ENCODE results near the gene CXCR4. TPM values are rescaled to one million over a fixed set of nuclear protein-coding genes. Genes with fewer than 3 reads are reported as not detected.

The CXCR4 gene
- total RNA-seq, 1 donor from 2014 or later, result 200 TPM

DNA sequence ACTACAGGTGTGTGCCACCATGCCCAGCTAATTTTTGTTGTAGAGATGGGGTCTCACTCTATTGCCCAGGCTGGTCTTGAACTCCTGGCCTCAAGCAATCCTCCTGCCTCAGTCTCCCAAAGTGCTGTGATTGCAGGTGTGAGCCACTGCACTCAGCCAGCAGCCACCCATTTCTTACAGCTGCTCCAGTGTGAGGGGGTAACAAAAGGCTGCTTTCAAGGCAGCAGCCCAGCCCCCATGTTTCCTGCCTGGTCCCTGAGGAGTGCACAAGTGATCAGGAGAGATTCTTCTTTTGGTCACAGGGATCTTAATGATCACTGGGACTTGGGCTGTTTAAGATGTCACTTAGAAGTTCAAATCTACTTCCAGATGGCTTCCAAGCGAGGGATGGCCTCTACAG lies 15.2 kb upstream of the CXCR4 start:
- Mint-ChIP-seq H3K36me3 (ENCODE audit: low read depth) (no peaks in the 10 kb centered on the region), H3K4me3 (peak overlapping the region; percentile 76), H3K27me3 (no peaks in the 10 kb centered on the region), H3K9me3 (no peaks in the 10 kb centered on the region), H3K4me1 (peaks cover 99% of the 10 kb centered on the region), H3K27ac (peak overlapping the region; percentile 99)
- ATAC-seq (ENCODE audit: low read depth) (no peak), DNase-seq (no peak)
- CTCF ChIA-PET, result interaction anchor here (0.7 to 3.2 kb wide), 5 partner anchors 74 to 251 kb away, joined by 3 to 20 read pairs (median 9); no protein-coding TSS in a partner anchor
- intact Hi-C loops (cut with micrococcal nuclease), result loop anchor here (2.0 to 10.0 kb wide), 6 partner anchors 76 to 1388 kb away; partner anchors contain the start of genes R3HDM1, UBXN4 and ZRANB3
- POLR2A ChIA-PET, result interaction anchor here (0.7 to 12.1 kb wide), 18 partner anchors 8 to 251 kb away, joined by 3 to 478 read pairs (median 24); partner anchors contain the start of gene CXCR4
- TF ChIP-seq, protein P1, sequence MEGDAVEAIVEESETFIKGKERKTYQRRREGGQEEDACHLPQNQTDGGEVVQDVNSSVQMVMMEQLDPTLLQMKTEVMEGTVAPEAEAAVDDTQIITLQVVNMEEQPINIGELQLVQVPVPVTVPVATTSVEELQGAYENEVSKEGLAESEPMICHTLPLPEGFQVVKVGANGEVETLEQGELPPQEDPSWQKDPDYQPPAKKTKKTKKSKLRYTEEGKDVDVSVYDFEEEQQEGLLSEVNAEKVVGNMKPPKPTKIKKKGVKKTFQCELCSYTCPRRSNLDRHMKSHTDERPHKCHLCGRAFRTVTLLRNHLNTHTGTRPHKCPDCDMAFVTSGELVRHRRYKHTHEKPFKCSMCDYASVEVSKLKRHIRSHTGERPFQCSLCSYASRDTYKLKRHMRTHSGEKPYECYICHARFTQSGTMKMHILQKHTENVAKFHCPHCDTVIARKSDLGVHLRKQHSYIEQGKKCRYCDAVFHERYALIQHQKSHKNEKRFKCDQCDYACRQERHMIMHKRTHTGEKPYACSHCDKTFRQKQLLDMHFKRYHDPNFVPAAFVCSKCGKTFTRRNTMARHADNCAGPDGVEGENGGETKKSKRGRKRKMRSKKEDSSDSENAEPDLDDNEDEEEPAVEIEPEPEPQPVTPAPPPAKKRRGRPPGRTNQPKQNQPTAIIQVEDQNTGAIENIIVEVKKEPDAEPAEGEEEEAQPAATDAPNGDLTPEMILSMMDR (IDR thresholded peaks at IDR 0.05), result no peak

DNA sequence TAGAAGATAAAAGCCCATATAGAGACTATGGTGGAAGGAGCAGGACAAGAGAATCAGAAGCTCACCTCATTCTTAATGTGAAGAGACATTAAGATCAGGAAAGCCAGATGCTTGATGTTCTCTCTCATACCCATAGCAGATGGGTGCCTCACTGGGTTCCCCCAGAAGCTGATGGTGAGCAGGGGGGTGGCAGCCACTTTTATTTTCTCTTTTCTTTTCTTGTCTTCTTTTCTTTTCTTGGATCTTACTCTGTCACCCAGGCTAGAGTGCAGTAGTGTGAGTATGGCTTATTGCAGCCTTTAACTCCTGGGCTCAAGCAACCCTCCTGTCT lies 14.8 kb upstream of the CXCR4 start:
- Mint-ChIP-seq H3K27ac (peak overlapping the region; percentile 99), H3K4me1 (peaks cover 99% of the 10 kb centered on the region), H3K4me3 (peak overlapping the region; percentile 76), H3K27me3 (no peaks in the 10 kb centered on the region), H3K9me3 (no peaks in the 10 kb centered on the region), H3K36me3 (ENCODE audit: low read depth) (no peaks in the 10 kb centered on the region)
- TF ChIP-seq, protein P1 (IDR thresholded peaks at IDR 0.05), result no peak
- ChIA-PET POLR2A (interaction anchor here (0.7 to 12.1 kb wide), 20 partner anchors 8 to 251 kb away, joined by 3 to 478 read pairs (median 20); partner anchors contain the start of genes CXCR4 and DARS1), CTCF (interaction anchor here (0.7 to 3.2 kb wide), 6 partner anchors 74 to 251 kb away, joined by 3 to 20 read pairs (median 6); no protein-coding TSS in a partner anchor)
- ATAC-seq (ENCODE audit: low read depth) (peak; percentile 1), DNase-seq (no peak)
- intact Hi-C loops (cut with micrococcal nuclease), result loop anchor here (1.0 to 10.0 kb wide), 16 partner anchors 13 to 1388 kb away; partner anchors contain the start of genes DARS1, R3HDM1, UBXN4 and ZRANB3

DNA sequence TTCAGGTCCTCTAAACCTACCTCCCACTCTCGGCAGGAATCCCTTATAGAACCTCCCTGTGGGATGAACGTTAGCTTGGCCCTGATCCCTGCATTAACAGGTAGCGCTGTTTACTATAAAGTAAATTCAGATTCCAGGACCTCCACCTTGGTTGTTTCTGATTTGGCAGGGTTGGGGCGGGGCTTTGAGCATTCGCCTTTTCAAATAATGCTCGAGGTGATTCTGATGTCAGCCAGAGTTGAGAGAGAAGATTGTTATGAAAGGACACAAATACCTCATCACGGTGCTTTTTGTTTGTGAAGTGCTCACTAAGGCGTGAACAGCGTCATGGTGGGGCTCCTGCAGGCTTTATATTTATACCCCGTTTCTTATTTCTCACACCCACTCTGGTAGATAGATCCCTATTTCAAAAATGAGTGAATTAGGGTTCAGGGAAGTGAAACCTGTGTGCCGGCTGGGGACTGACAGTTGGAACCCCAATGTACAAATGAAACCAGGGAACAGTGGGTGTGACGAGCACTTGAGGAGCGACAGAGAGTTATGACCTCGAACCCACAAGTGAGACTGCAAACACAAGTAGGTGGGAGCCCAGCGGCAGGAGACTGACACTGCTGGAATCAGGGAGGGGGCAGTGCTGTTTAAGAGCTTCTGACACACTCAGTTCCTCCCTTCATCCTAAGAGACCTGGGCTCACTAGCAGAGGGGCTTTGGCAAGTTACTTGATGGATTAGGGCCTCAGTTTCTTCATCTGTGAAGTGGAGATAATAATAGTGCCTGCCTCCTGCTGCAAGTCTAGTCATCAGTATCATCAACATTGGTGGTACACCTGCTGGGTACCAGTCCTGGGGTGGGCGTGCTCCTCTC lies 14.2 kb upstream of the CXCR4 start:
- Mint-ChIP-seq H3K27me3 (no peaks in the 10 kb centered on the region), H3K36me3 (ENCODE audit: low read depth) (no peaks in the 10 kb centered on the region), H3K27ac (peak overlapping the region; percentile 99), H3K9me3 (no peaks in the 10 kb centered on the region), H3K4me1 (peaks cover 99% of the 10 kb centered on the region), H3K4me3 (peak overlapping the region; percentile 76)
- ATAC-seq (ENCODE audit: low read depth), result peak; percentile 60
- ChIA-PET POLR2A (interaction anchor here (0.6 to 12.1 kb wide), 29 partner anchors 7 to 252 kb away, joined by 3 to 478 read pairs (median 7); partner anchors contain the start of genes CXCR4 and DARS1), CTCF (interaction anchor here (0.6 to 4.2 kb wide), 15 partner anchors 13 to 252 kb away, joined by 3 to 20 read pairs (median 3); no protein-coding TSS in a partner anchor)
- intact Hi-C loops (cut with micrococcal nuclease), result loop anchor here (1.0 to 10.0 kb wide), 16 partner anchors 13 to 1387 kb away; partner anchors contain the start of genes DARS1, R3HDM1, UBXN4 and ZRANB3
- TF ChIP-seq, protein P1 (IDR thresholded peaks at IDR 0.05), result no peak
- DNase-seq, result peak; percentile 60

DNA sequence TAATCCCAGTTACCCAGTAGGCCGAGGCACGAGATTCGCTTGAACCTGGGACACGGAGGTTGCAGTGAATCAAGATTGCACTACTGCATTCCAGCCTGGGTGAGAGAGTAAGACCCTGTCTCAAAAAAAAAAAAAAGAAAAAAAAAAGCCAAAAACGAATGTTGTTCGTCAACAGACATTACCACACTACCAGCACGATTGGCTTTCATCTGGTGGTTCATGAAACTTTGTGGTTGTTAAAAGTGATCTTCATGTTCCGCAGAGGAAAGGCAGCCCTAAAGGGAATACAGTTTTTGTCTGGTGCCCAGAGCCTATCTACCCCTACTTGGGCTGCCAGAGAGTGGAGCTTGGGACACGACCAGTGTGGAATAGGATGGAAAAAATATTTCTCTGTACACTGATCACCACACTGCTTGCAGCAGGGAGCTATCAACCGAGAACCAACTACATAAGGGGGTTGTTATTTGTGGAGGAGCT lies 13.6 kb upstream of the CXCR4 start:
- no peaks in the 10 kb centered on the region for H3K27me3 Mint-ChIP-seq
- H3K4me3 Mint-ChIP-seq, result peak overlapping the region; percentile 76
- peak overlapping the region; percentile 99 for H3K27ac Mint-ChIP-seq
- ChIA-PET POLR2A (interaction anchor here (0.6 to 12.1 kb wide), 24 partner anchors 7 to 253 kb away, joined by 3 to 478 read pairs (median 10); partner anchors contain the start of genes CXCR4 and DARS1), CTCF (interaction anchor here (0.6 to 4.2 kb wide), 11 partner anchors 12 to 253 kb away, joined by 3 to 20 read pairs (median 4); no protein-coding TSS in a partner anchor)
- DNase-seq (no peak), ATAC-seq (ENCODE audit: low read depth) (peak; percentile 7)
- TF ChIP-seq, protein P1 (IDR thresholded peaks at IDR 0.05), result no peak
- H3K4me1 Mint-ChIP-seq, result peaks cover 99% of the 10 kb centered on the region
- H3K36me3 Mint-ChIP-seq (ENCODE audit: low read depth), result no peaks in the 10 kb centered on the region
- no peaks in the 10 kb centered on the region for H3K9me3 Mint-ChIP-seq
- intact Hi-C loops (cut with micrococcal nuclease), result loop anchor here (5.0 to 10.0 kb wide), 5 partner anchors 181 to 1387 kb away; partner anchors contain the start of genes R3HDM1, UBXN4 and ZRANB3
